ENCODE results near the gene EXT2.

- no peak for TF ChIP-seq CTCF (conservative IDR thresholded peaks at IDR 0.05; ENCODE audit: low read length)
- no peak for TF ChIP-seq EZH2phosphoT487 (IDR thresholded peaks at IDR 0.05; ENCODE audit: borderline replicate concordance)
Measured at GRCh38 chr11:44271286-44271685, 175.8 kb downstream of the EXT2 start.

All from Loucy (cell line).